Motor neuron (in vitro differentiated cells): Measurements from ENCODE around the gene TAF6L. TPM values are rescaled to one million over a fixed set of nuclear protein-coding genes. Genes with fewer than 3 reads are reported as not detected.

Experiments used
- ATAC-seq, 8 experiments: fragments of 200-7000 bp; cut with Tn5 transposase; replicated peaks in 6 of 8; 2 replicates each; pipeline ENCODE4 v1.8.0; 2021; ENCODE audit warnings: mild to moderate bottlenecking in 8 of 8, moderate library complexity in 8 of 8
- H3K27ac ChIP-seq, 2 donors: fragments of 250-450 bp; sonication (Bioruptor Pico); 2 replicates each; pipeline ENCODE4 v1.9.0; 2021; ENCODE audit warnings: antibody characterized with exemption in 2 of 2, mild to moderate bottlenecking in 2 of 2, moderate library complexity in 1 of 2
- H3K4me1 ChIP-seq, 2 donors: fragments of 250-450 bp; sonication (Bioruptor Pico); replicated peaks in 1 of 2; 2 replicates each; pipeline ENCODE4 v1.6.1; 2021; ENCODE audit warnings: antibody characterized with exemption in 2 of 2, mild to moderate bottlenecking in 2 of 2, moderate library complexity in 1 of 2
- H3K4me3 ChIP-seq, 5 donors: fragments of 250-450 bp; sonication (Bioruptor Pico); 2 replicates each; pipeline ENCODE4 v1.9.0; 2021; ENCODE audit warnings: antibody characterized with exemption in 5 of 5, mild to moderate bottlenecking in 5 of 5, moderate library complexity in 4 of 5
- WGBS, 10 experiments: fragments of 450-650 bp; shearing (Covaris generic); methylation state at CpG; one replicate each; pipeline ENCODE4 v1.0.0; 2022; 5-methylcytosine and 5-hydroxymethylcytosine counted together
- in situ Hi-C, 9 experiments: fragments of 400-800 bp; cut with MboI; loops; one replicate each; pipeline ENCODE4 v1.15.0; 2021; ENCODE audit warnings: low sequenced_read_pairs in 9 of 9, low pct_unique_long_range_greater_than_20kb in 2 of 9; ENCODE audit not compliant: unreplicated experiment in 9 of 9
- total RNA-seq, 8 experiments: library from RNA; unstranded; fragments of 300-600 nt; gene quantifications; 2 replicates each; pipeline versions ENCODE4 v1.2.3 to v1.2.4, GENCODE V29; 2022

Gene TAF6L
- total RNA-seq, 8 experiments from 2014 or later, result 8.7 to 40.6 (median 13.9) TPM

GRCh38 chr11:62775646-62776045, 4.5 kb downstream of the TAF6L start:
- peaks cover 0 to 2% of the 10 kb centered on the region in 2 donors for H3K4me1 ChIP-seq
- no peak overlapping the region for H3K4me3 ChIP-seq
- in situ Hi-C loops, result no loop called here
- no peak overlapping the region for H3K27ac ChIP-seq
- ATAC-seq, result no peak
- 87 to 100% (median 95%) methylated on average over 2 to 13 of the region's 17 CpGs; no CpG with 5 or more reads in 5 of the 10 experiments for WGBS, 10 experiments

GRCh38 chr11:62777389-62777788, 6.2 kb downstream of the TAF6L start:
- Histone ChIP-seq H3K27ac (no peak overlapping the region), H3K4me3 (no peak overlapping the region), H3K4me1 (no peaks in the 10 kb centered on the region)
- in situ Hi-C loops, result no loop called here
- WGBS, 10 experiments, result 75 to 100% (median 95%) methylated on average over 1 to 2 of the region's 2 CpGs; no CpG with 5 or more reads in 4 of the 10 experiments
- ATAC-seq, result no peak

GRCh38 chr11:62778441-62778840, 7.2 kb downstream of the TAF6L start:
- Histone ChIP-seq H3K4me1 (no peaks in the 10 kb centered on the region), H3K4me3 (no peak overlapping the region), H3K27ac (no peak overlapping the region)
- in situ Hi-C loops, result no loop called here
- 60 to 100% (median 100%) methylated on average over 1 of the region's 3 CpGs; no CpG with 5 or more reads in 7 of the 10 experiments for WGBS, 10 experiments
- peak in 2 of 8 experiments; percentile 24 to 25 for ATAC-seq

- 86 to 100% (median 94%) methylated on average over 2 to 6 of the region's 7 CpGs; no CpG with 5 or more reads in 4 of the 10 experiments for WGBS, 10 experiments
- Histone ChIP-seq H3K4me3 (no peak overlapping the region), H3K27ac (no peak overlapping the region), H3K4me1 (peaks cover 6 to 9% of the 10 kb centered on the region in 2 donors)
- in situ Hi-C loops, result no loop called here
- ATAC-seq, result no peak
Measured at GRCh38 chr11:62782753-62783152, 11.6 kb downstream of the TAF6L start.

- H3K4me3 ChIP-seq, result peak overlapping the region; percentile 62 to 84 (median 69)
- in situ Hi-C loops, result no loop called here
- peak; percentile 49 to 72 (median 71) for ATAC-seq
- WGBS, 10 experiments, result 0 to 17% (median 0%) methylated on average over 1 to 11 of the region's 51 CpGs; no CpG with 5 or more reads in 5 of the 10 experiments
- peak overlapping the region; percentile 83 to 87 for H3K27ac ChIP-seq
- H3K4me1 ChIP-seq, result peaks cover 17 to 18% of the 10 kb centered on the region in 2 donors
Measured at GRCh38 chr11:62786318-62787004, 15.3 kb downstream of the TAF6L start.

GRCh38 chr11:62787005-62787759, 16.0 kb downstream of the TAF6L start, which contains the start of gene TMEM179B:
TMEM179B (plus strand) TSS chr11:62787402; CDS start chr11:62787432, 30 bp downstream.
- Histone ChIP-seq H3K4me1 (peaks cover 19% of the 10 kb centered on the region in 2 donors), H3K27ac (peak within 1 kb of the TSS; percentile 83 to 87), H3K4me3 (peak within 1 kb of the TSS; percentile 62 to 84 (median 69))
- peak; percentile 60 to 83 (median 73) for ATAC-seq
- WGBS, 10 experiments, result 0 to 3% (median 2%) methylated on average over 7 to 38 of the region's 88 CpGs; no CpG with 5 or more reads in 4 of the 10 experiments
- in situ Hi-C loops, result no loop called here

GRCh38 chr11:62788991-62789390, 17.8 kb downstream of the TAF6L start:
- in situ Hi-C loops, result no loop called here
- Histone ChIP-seq H3K4me3 (no peak overlapping the region), H3K27ac (no peak overlapping the region), H3K4me1 (peaks cover 23 to 26% of the 10 kb centered on the region in 2 donors)
- WGBS, 10 experiments, result 10 to 100% (median 67%) methylated on average over 1 to 5 of the region's 5 CpGs; no CpG with 5 or more reads in 6 of the 10 experiments
- no peak for ATAC-seq

GRCh38 chr11:62789576-62789975, 18.4 kb downstream of the TAF6L start:
- Histone ChIP-seq H3K27ac (no peak overlapping the region), H3K4me3 (no peak overlapping the region), H3K4me1 (peaks cover 23 to 26% of the 10 kb centered on the region in 2 donors)
- 70 to 100% (median 85%) methylated on average over 1 to 2 of the region's 3 CpGs; no CpG with 5 or more reads in 6 of the 10 experiments for WGBS, 10 experiments
- no peak for ATAC-seq
- in situ Hi-C loops, result no loop called here

GRCh38 chr11:62791501-62792201, 20.5 kb downstream of the TAF6L start, which contains the start of gene TMEM223:
TMEM223 (minus strand) TSS chr11:62792006; CDS start chr11:62791994, 12 bp downstream.
- peak within 1 kb of the TSS; percentile 82 to 90 for H3K27ac ChIP-seq
- ATAC-seq, result peak; percentile 64 to 80 (median 79)
- H3K4me1 ChIP-seq, result peaks cover 17 to 18% of the 10 kb centered on the region in 2 donors
- WGBS, 10 experiments, result 0 to 2% (median 0%) methylated on average over 1 to 12 of the region's 58 CpGs; no CpG with 5 or more reads in 5 of the 10 experiments
- H3K4me3 ChIP-seq, result peak within 1 kb of the TSS; percentile 58 to 73 (median 71)
- in situ Hi-C loops, result no loop called here

- in situ Hi-C loops, result no loop called here
- 0 to 100% (median 23%) methylated on average over 1 to 5 of the region's 11 CpGs; no CpG with 5 or more reads in 4 of the 10 experiments for WGBS, 10 experiments
- ATAC-seq, result peak; percentile 1 to 65 (median 49)
- peak overlapping the region; percentile 0 to 90 for H3K27ac ChIP-seq
- peak overlapping the region; percentile 58 to 73 (median 71) for H3K4me3 ChIP-seq
- H3K4me1 ChIP-seq, result peaks cover 17 to 18% of the 10 kb centered on the region in 2 donors
Measured at GRCh38 chr11:62792202-62792575, 21.0 kb downstream of the TAF6L start.

GRCh38 chr11:62794201-62794775, 23.1 kb downstream of the TAF6L start:
- 81 to 100% (median 94%) methylated on average over 1 to 7 of the region's 8 CpGs; no CpG with 5 or more reads in 2 of the 10 experiments for WGBS, 10 experiments
- no peak for ATAC-seq
- peaks cover 11 to 13% of the 10 kb centered on the region in 2 donors for H3K4me1 ChIP-seq
- H3K4me3 ChIP-seq, result no peak overlapping the region
- in situ Hi-C loops, result no loop called here
- H3K27ac ChIP-seq, result no peak overlapping the region

- no peak for ATAC-seq
- in situ Hi-C loops, result no loop called here
Measured at GRCh38 chr11:62796281-62796680, 25.1 kb downstream of the TAF6L start.

More at GRCh38 chr11:62796281-62796680, 25.1 kb downstream of the TAF6L start:
- Histone ChIP-seq H3K27ac (no peak overlapping the region), H3K4me3 (no peak overlapping the region), H3K4me1 (peaks cover 6 to 9% of the 10 kb centered on the region in 2 donors)
- 60 to 100% (median 90%) methylated on average over 1 to 6 of the region's 7 CpGs; no CpG with 5 or more reads in 2 of the 10 experiments for WGBS, 10 experiments
